Suprapubic skin (tissue), 4 donors: ENCODE results near the gene NTN4.

Source experiments
- POLR2A ChIP-seq, 2 donors: fragments of 450-650 bp; IDR thresholded peaks; one replicate each; pipeline ENCODE4 v1.6.1; 2017; ENCODE audit warnings: antibody characterized with exemption in 2 of 2, mild to moderate bottlenecking in 2 of 2, moderate library complexity in 2 of 2
- POLR2AphosphoS5 ChIP-seq, 3 donors: sonication (generic); formaldehyde crosslinking; IDR thresholded peaks; one replicate each; pipeline ENCODE4 v1.6.1; 2017; ENCODE audit warnings: antibody characterized with exemption in 3 of 3
- TF ChIP-seq, protein P1 (sequence below), 2 donors: fragments of 200-600 bp in 1 of 2; fragments of 450-650 bp in 1 of 2; sonication (generic) in 1 of 2; IDR thresholded peaks; one replicate each; pipeline ENCODE4 v1.5.1; 2016 to 2019; ENCODE audit warnings: antibody characterized with exemption in 2 of 2, mild to moderate bottlenecking in 1 of 2, moderate library complexity in 1 of 2

GRCh38 chr12:95633732-95634465 lies 156.7 kb downstream of the NTN4 start:
- TF ChIP-seq, protein P1, sequence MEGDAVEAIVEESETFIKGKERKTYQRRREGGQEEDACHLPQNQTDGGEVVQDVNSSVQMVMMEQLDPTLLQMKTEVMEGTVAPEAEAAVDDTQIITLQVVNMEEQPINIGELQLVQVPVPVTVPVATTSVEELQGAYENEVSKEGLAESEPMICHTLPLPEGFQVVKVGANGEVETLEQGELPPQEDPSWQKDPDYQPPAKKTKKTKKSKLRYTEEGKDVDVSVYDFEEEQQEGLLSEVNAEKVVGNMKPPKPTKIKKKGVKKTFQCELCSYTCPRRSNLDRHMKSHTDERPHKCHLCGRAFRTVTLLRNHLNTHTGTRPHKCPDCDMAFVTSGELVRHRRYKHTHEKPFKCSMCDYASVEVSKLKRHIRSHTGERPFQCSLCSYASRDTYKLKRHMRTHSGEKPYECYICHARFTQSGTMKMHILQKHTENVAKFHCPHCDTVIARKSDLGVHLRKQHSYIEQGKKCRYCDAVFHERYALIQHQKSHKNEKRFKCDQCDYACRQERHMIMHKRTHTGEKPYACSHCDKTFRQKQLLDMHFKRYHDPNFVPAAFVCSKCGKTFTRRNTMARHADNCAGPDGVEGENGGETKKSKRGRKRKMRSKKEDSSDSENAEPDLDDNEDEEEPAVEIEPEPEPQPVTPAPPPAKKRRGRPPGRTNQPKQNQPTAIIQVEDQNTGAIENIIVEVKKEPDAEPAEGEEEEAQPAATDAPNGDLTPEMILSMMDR (IDR thresholded peaks at IDR 0.05), result no peak
- TF ChIP-seq POLR2A (IDR thresholded peaks at IDR 0.05) (no peak), POLR2AphosphoS5 (IDR thresholded peaks at IDR 0.05) (no peak)
